GM23338 (cell line): Measurements from ENCODE around the gene LAPTM5.

ENCODE experiments used
- CREB1 ChIP-seq: fragments of 250-450 bp; sonication (Bioruptor Pico); IDR thresholded peaks from 2 replicates; pipeline ENCODE4 v1.5.0; 2020; ENCODE audit warnings: low read depth, mild to moderate bottlenecking, moderate library complexity
- CTCF ChIP-seq, 2 experiments: fragments of 200-600 bp in 1 of 2; sonication (generic) in 1 of 2; conservative IDR thresholded peaks; 2 replicates each; pipeline versions ENCODE4 v1.5.1 to v1.6.1; 2016 to 2017; ENCODE audit warnings: antibody characterized with exemption in 2 of 2, low read depth in 2 of 2, mild to moderate bottlenecking in 2 of 2, moderate library complexity in 1 of 2
- EZH2 ChIP-seq: fragments of 200-600 bp; sonication (generic); IDR thresholded peaks from one replicate; pipeline ENCODE4 v1.8.0; 2017; ENCODE audit warnings: antibody characterized with exemption, mild to moderate bottlenecking, low read depth; ENCODE audit not compliant: unreplicated experiment
- EZH2phosphoT487 ChIP-seq: fragments of 200-600 bp; sonication (generic); IDR thresholded peaks from one replicate; pipeline ENCODE4 v1.8.1; 2018; ENCODE audit warnings: antibody characterized with exemption; ENCODE audit not compliant: unreplicated experiment
- JUNB ChIP-seq: IDR thresholded peaks from one replicate; pipeline ENCODE4 v1.6.1; 2016; ENCODE audit warnings: antibody characterized with exemption; ENCODE audit not compliant: unreplicated experiment
- NANOG ChIP-seq: IDR thresholded peaks from 2 replicates; pipeline ENCODE4 v1.6.1; 2016; ENCODE audit warnings: antibody characterized with exemption, borderline replicate concordance
- POLR2AphosphoS5 ChIP-seq: IDR thresholded peaks from 2 replicates; pipeline ENCODE4 v1.6.1; 2016; ENCODE audit warnings: antibody characterized with exemption, low read depth
- REST ChIP-seq: IDR thresholded peaks from one replicate; pipeline ENCODE4 v1.6.1; 2018; ENCODE audit warnings: antibody characterized with exemption; ENCODE audit not compliant: unreplicated experiment
- ZNF331 ChIP-seq: fragments of 250-450 bp; sonication (Bioruptor Pico); IDR thresholded peaks from 2 replicates; pipeline ENCODE4 v1.5.0; 2020; ENCODE audit warnings: low read depth, mild to moderate bottlenecking, moderate library complexity

GRCh38 chr1:30735668-30736498 is 21.7 kb downstream of the LAPTM5 start:
- TF ChIP-seq CTCF (conservative IDR thresholded peaks at IDR 0.05; ENCODE audit: low read depth in 2 of 2) (no peak), EZH2phosphoT487 (no peak), REST (no peak), EZH2 (no peak), POLR2AphosphoS5 (no peak), NANOG (no peak), CREB1 (CRISPR knock-in tag) (no peak), ZNF331 (CRISPR knock-in tag) (no peak), JUNB (no peak)
